Stimulated activated CD4-positive, alpha-beta T cell treated with anti-CD3 and anti-CD28 coated beads, Interleukin-2, amount 100 ng/mL, for 4 hours (primary cell): ENCODE measurements around the gene TMEM44.
"Not testable (repeated sequence)": the region's sequence is repeated elsewhere in the genome, so short reads cannot be mapped to it uniquely, and the experiment has no call there.

Experiments used
- DNase-seq: peaks from one replicate; pipeline ENCODE4 v3.0.0-alpha.2; 2020; ENCODE audit warnings: low read depth

The TMEM44 gene

DNA sequence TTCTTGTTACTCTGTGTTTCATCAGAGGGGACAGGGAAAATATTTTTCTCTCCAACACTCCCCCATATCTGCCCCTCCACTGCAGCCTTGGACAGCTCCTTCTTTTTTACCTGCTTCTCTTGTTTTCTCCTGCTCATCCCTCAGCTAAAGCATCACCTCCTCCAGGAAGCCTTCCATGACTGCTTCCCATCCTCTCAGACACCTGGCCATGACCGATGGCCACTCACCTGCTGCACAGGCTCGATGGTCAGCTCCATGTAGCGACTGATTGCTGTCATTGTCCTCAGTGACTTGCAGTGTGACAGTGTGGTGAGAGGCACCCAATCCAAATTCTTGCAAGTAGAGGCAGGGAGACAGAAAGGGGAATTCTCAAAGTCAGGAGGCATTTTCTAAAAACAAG, 22.5 kb downstream of the TMEM44 start:
- no peak for DNase-seq

DNA sequence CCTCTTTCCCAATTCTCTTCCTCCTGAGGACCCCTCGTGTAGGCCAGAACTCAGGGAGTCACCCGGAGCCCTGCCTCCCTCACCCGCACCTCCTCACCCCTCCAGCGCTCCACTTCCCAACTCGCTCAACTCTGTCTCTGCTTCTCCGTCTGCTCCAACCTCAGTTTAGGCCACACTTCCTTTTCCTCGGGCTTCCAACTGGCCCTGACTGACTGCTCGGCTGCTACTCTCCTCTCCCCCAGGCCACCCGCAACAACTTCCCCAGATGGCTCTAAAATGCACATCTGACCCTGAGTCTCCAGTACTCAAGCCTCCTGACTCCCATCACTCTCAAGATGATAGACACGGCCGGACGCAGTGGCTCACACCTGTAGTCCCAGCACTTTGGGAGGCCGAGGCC, 23.6 kb downstream of the TMEM44 start:
- DNase-seq, result no peak

GRCh38 chr3:194608981-194609380, 24.2 kb downstream of the TMEM44 start:
- no peak for DNase-seq

- DNase-seq, result no peak
These were observed 25.4 kb downstream of the TMEM44 start for GRCh38 chr3:194607592-194608389.

- DNase-seq, result no peak
These were observed 26.3 kb downstream of the TMEM44 start for GRCh38 chr3:194606941-194607340.

DNA sequence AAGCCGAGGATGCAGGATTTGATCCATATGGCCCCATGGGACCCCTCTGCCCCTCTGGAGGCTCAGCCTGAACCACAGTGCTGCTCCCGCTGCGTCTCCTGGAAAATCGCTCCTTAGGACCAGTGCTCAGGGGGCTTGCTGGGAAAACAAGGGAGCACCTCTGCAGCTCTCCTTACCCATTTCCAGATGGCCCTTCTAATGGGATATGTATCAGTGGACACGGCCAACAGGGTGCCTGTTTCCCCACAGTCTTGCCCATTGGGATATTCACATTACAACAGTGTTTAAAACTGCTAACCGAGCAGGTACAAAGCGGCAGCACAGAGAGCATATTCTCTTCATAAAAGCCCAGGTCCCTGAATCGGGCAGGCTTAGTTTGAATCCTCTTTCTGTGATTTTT, 27.1 kb downstream of the TMEM44 start:
- DNase-seq, result no peak

DNA sequence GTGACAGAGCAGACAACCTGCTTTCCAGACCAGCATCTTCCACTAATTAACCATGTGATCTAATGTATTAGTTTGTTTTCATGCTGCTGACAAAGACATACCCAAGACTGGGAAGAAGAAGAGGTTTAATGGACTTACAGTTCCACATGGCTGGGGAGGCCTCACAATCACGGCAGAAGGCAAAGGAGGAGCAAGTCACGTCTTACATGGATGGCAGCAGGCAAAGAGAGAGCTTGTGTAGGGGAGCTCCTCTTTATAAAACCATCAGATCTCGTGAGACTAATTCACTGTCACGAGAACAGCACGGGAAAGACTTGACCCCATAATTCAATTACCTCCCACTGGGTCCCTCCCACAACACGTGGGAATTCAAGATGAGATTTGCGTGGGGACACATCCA, 27.9 kb downstream of the TMEM44 start:
- DNase-seq, result not testable (repeated sequence)

DNA sequence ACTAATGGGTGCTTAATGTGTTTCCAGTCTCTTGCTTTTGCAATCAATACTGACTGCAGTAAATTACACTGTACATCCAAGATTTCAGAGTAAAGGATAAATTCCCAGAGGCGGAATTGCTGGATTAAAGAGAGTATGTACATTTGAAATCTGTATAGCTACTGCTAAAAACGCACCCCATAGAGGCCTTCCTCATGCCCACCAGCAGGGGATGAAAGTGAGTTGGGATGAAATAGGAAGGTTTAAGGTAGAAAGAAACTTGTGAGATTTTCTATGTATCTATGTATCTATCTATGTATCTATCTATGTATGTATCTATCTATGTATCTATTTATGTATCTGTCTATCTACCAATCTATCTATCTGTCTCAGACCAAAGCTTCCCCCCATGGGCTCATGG, 28.4 kb downstream of the TMEM44 start:
- DNase-seq, result no peak

GRCh38 chr3:194604126-194604525, 29.1 kb downstream of the TMEM44 start:
- DNase-seq, result no peak

DNA sequence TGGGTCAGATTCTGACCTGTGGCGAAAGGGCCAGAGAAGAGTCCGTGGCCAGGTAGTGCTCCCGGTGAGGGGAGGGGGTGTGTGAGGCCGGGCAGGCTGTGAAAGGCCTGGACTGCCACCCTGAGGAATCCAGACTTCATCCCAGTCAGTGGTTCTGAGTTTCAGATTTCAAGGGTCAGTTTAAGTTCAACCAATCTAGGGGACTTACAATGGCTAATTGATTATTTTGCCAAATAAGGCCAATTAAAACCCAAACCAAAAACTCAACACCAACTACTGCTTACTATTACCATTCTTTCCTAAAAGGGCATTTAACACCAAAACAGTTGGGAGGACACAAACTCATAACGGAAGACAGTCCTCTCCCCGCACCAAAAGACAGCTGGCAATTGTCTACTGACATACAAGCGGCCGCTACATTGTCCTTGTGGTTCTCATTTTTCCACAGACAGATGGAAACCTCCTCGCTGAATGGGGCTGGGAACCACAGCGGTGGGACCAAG, 30.5 kb downstream of the TMEM44 start:
- DNase-seq, result no peak

GRCh38 chr3:194598771-194599557, 34.3 kb downstream of the TMEM44 start:
- no peak for DNase-seq

DNA sequence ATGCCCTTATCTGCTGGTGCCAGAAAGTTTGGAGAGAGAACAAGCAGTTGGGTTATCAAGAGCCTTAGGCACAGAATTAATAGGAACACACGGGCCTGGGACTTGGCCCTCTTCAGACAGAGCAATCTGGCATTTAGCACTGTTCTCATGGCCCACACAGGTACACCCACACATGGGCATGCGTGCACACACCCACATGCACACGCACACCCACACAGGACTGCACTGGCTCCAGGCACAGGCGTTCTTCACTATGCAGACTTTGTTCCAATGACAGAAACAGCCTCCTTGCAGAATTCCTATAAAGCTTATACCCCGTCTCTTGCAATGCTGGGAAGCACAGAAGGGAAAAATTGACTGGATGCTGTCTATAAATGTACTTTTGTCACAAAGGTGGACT, 36.3 kb downstream of the TMEM44 start:
- DNase-seq, result no peak

GRCh38 chr3:194592798-194593752, 40.1 kb downstream of the TMEM44 start:
- no peak for DNase-seq

DNA sequence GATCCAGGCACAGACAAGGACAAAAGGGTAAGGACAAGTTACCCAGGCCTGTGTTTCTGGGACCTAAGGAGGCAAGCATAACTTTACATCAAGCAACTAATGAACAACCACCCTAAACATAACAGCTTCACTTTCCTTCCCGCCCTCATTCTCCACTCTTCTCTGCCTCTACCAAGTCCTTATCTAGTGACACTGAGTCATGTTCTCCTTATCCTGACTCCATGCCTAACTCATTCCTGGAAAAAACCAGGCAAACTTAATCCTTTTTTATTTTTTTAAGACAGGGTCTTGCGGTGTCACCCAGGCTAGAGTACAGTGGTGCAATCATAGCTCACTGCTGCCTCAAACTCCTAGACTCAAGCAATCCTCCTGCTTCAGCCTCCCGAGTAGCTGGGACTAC, 44.5 kb downstream of the TMEM44 start:
- no peak for DNase-seq

DNA sequence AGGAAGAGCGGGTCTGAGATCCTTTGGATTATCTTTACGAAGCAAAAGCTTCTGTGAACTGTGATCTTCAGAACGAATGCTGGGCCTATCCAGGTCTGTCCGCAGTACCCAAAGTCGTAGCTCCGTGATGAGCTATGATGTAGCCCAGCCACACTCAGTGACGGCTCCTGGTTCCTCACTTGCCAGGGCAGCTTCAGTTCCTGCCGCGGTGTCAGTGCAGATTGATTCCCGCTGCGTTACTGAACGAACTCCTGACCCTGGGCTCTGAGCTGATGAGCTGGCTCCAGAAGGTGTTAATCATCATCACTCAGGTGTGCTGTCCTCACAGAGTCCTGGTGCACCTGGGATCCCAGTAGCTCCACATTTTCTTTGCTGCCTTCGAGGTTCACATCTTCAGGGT, 45.0 kb downstream of the TMEM44 start:
- no peak for DNase-seq

- DNase-seq, result no peak
These were observed 45.7 kb downstream of the TMEM44 start for GRCh38 chr3:194587438-194587931.

DNA sequence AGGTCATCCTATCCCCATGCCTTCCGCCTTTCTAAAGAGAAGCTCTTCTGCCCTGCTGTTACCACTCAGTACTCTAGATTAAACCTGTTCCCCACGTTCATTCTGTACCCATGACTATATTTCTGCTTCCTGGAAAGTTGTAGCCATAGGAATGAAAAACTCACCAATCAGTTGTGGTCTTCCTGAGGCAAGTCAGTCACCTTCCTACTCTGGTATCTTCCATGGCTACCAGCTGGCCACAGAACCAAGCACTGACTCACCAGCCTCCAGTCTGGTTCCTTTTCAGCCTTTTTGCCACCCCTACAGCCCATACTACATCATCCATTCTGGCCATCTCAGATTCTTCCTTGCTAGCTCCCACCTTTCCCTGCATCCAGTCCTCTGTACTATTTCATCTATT, 46.4 kb downstream of the TMEM44 start:
- DNase-seq, result no peak

GRCh38 chr3:194585880-194586281, 47.3 kb downstream of the TMEM44 start:
- no peak for DNase-seq

- DNase-seq, result no peak
These were observed 48.4 kb downstream of the TMEM44 start for GRCh38 chr3:194584866-194585265.

- no peak for DNase-seq
These were observed 48.9 kb downstream of the TMEM44 start for GRCh38 chr3:194584320-194584776.

GRCh38 chr3:194582196-194582905, 50.9 kb downstream of the TMEM44 start:
- no peak for DNase-seq
